ENCODE results near the gene GRB2.
A peak's percentile ranks its signal among the peaks of the same experiment; 100 is the strongest.

The GRB2 gene

GRCh38 chr17:75411328-75412067 is 6.0 kb upstream of the GRB2 start:
- DNase-seq (ENCODE audit: low read depth), result no peak
- no peak for TF ChIP-seq CTCF (IDR thresholded peaks at IDR 0.05; ENCODE audit: control insufficient read depth, insufficient read depth, low read depth, low read length, missing control alignments)
- H3K4me3 ChIP-seq (ENCODE audit: control insufficient read depth, low read depth, low read length), result no peak overlapping the region

GRCh38 chr17:75410141-75410540 is 4.7 kb upstream of the GRB2 start:
- DNase-seq (ENCODE audit: low read depth), result no peak

GRCh38 chr17:75407655-75408352 is 2.3 kb upstream of the GRB2 start:
- H3K4me3 ChIP-seq (ENCODE audit: control insufficient read depth, low read depth, low read length), result no peak overlapping the region
- DNase-seq (ENCODE audit: low read depth), result no peak
- TF ChIP-seq CTCF (IDR thresholded peaks at IDR 0.05; ENCODE audit: control insufficient read depth, insufficient read depth, low read depth, low read length, missing control alignments), result no peak

More at GRCh38 chr17:75410141-75410540, 4.7 kb upstream of the GRB2 start:
- TF ChIP-seq CTCF (IDR thresholded peaks at IDR 0.05; ENCODE audit: control insufficient read depth, insufficient read depth, low read depth, low read length, missing control alignments), result no peak
- H3K4me3 ChIP-seq (ENCODE audit: control insufficient read depth, low read depth, low read length), result no peak overlapping the region

GRCh38 chr17:75406222-75406615 is 741 bp upstream of the GRB2 start:
- TF ChIP-seq CTCF (IDR thresholded peaks at IDR 0.05; ENCODE audit: control insufficient read depth, insufficient read depth, low read depth, low read length, missing control alignments), result no peak
- no peak for DNase-seq (ENCODE audit: low read depth)
- peak overlapping the region; percentile 91 for H3K4me3 ChIP-seq (ENCODE audit: control insufficient read depth, low read depth, low read length)

GRCh38 chr17:75404731-75405364 is 630 bp downstream of the GRB2 start:
- peak overlapping the region; percentile 91 for H3K4me3 ChIP-seq (ENCODE audit: control insufficient read depth, low read depth, low read length)
- TF ChIP-seq CTCF (IDR thresholded peaks at IDR 0.05; ENCODE audit: control insufficient read depth, insufficient read depth, low read depth, low read length, missing control alignments), result no peak
- no peak for DNase-seq (ENCODE audit: low read depth)

GRCh38 chr17:75404223-75404730 is 1.2 kb downstream of the GRB2 start:
- peak; percentile 95 for TF ChIP-seq CTCF (IDR thresholded peaks at IDR 0.05; ENCODE audit: control insufficient read depth, insufficient read depth, low read depth, low read length, missing control alignments)
- peak overlapping the region; percentile 91 for H3K4me3 ChIP-seq (ENCODE audit: control insufficient read depth, low read depth, low read length)
- DNase-seq (ENCODE audit: low read depth), result no peak
